Measurements from ENCODE around the gene NSRP1.
"Not testable (repeated sequence)": the region's sequence is repeated elsewhere in the genome, so short reads cannot be mapped to it uniquely, and the experiment has no call there.

The NSRP1 gene

GRCh38 chr17:30188211-30188939, 71.8 kb downstream of the NSRP1 start:
- no peak for DNase-seq

- DNase-seq = no peak
Measured at GRCh38 chr17:30191072-30191471, 74.5 kb downstream of the NSRP1 start.

- DNase-seq = no peak
Measured at GRCh38 chr17:30196504-30196903, 79.9 kb downstream of the NSRP1 start.

GRCh38 chr17:30197416-30197815, 80.8 kb downstream of the NSRP1 start:
- no peak for DNase-seq

GRCh38 chr17:30199600-30199999, 83.0 kb downstream of the NSRP1 start:
- no peak for DNase-seq

- DNase-seq = no peak
Measured at GRCh38 chr17:30200106-30200505, 83.5 kb downstream of the NSRP1 start.

GRCh38 chr17:30200656-30201055, 84.0 kb downstream of the NSRP1 start:
- DNase-seq = not testable (repeated sequence)

GRCh38 chr17:30203471-30203981, 86.9 kb downstream of the NSRP1 start:
- DNase-seq = no peak

GRCh38 chr17:30207655-30208054, 91.0 kb downstream of the NSRP1 start:
- no peak for DNase-seq

GRCh38 chr17:30208214-30208613, 91.6 kb downstream of the NSRP1 start:
- DNase-seq = no peak

GRCh38 chr17:30209930-30210329, 93.3 kb downstream of the NSRP1 start:
- DNase-seq = no peak

GRCh38 chr17:30210366-30210765, 93.8 kb downstream of the NSRP1 start:
- DNase-seq = no peak

- DNase-seq = no peak
Measured at GRCh38 chr17:30210901-30211300, 94.3 kb downstream of the NSRP1 start.

- no peak for DNase-seq
Measured at GRCh38 chr17:30211371-30211770, 94.8 kb downstream of the NSRP1 start.

- DNase-seq = no peak
Measured at GRCh38 chr17:30212750-30213149, 96.1 kb downstream of the NSRP1 start.

- no peak for DNase-seq
Measured at GRCh38 chr17:30217054-30217453, 100.4 kb downstream of the NSRP1 start.

GRCh38 chr17:30217746-30218245, 101.2 kb downstream of the NSRP1 start:
- no peak for DNase-seq

- DNase-seq = no peak
Measured at GRCh38 chr17:30218799-30219198, 102.2 kb downstream of the NSRP1 start.

GRCh38 chr17:30219315-30219714, 102.7 kb downstream of the NSRP1 start:
- DNase-seq = no peak

- no peak for DNase-seq
Measured at GRCh38 chr17:30219833-30220232, 103.2 kb downstream of the NSRP1 start.

GRCh38 chr17:30220414-30220813, 103.8 kb downstream of the NSRP1 start:
- no peak for DNase-seq

- no peak for DNase-seq
Measured at GRCh38 chr17:30221346-30221745, 104.7 kb downstream of the NSRP1 start.

GRCh38 chr17:30222251-30222650, 105.6 kb downstream of the NSRP1 start:
- DNase-seq = no peak

- no peak for DNase-seq
Measured at GRCh38 chr17:30222721-30223175, 106.1 kb downstream of the NSRP1 start.
